B cell (primary cell): ENCODE data around the gene DDA1.

Experiments used
- EZH2 ChIP-seq: IDR thresholded peaks from 2 replicates; pipeline ENCODE4 v1.6.1; 2012; ENCODE audit warnings: borderline replicate concordance, low read depth, mild to moderate bottlenecking, moderate library complexity, low read length; ENCODE audit not compliant: insufficient read depth, poor library complexity, severe bottlenecking
- TF ChIP-seq, protein P1 (sequence below): fragments of 200-600 bp; IDR thresholded peaks from one replicate; pipeline ENCODE4 v1.8.0; 2022; ENCODE audit warnings: antibody characterized with exemption, mild to moderate bottlenecking

DNA sequence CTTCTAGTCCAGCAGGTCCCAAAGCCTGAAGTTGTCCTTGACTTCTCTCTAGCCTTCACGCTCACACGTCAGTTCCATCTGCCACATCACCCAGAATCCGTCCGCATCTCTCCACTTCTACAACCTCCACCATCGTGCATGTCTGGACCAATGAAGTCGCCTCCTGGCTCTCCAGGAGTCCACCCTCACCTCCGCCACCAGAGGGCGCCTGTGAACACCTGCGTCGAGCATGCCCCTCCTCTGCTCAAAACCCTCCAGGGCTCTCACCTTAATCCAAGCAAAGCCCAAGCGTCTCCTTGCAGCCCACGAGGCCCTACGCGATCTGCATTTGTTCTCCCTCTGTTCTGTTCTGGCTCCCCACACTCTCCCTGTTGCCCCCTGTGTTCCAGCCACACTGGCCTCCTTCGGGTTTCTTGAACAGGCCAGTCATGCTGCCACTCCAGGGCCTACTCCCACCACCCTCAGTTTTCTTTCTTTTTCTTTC lies 48.5 kb upstream of the DDA1 start:
- TF ChIP-seq, protein P1, sequence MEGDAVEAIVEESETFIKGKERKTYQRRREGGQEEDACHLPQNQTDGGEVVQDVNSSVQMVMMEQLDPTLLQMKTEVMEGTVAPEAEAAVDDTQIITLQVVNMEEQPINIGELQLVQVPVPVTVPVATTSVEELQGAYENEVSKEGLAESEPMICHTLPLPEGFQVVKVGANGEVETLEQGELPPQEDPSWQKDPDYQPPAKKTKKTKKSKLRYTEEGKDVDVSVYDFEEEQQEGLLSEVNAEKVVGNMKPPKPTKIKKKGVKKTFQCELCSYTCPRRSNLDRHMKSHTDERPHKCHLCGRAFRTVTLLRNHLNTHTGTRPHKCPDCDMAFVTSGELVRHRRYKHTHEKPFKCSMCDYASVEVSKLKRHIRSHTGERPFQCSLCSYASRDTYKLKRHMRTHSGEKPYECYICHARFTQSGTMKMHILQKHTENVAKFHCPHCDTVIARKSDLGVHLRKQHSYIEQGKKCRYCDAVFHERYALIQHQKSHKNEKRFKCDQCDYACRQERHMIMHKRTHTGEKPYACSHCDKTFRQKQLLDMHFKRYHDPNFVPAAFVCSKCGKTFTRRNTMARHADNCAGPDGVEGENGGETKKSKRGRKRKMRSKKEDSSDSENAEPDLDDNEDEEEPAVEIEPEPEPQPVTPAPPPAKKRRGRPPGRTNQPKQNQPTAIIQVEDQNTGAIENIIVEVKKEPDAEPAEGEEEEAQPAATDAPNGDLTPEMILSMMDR, result peak; percentile 91
- no peak for TF ChIP-seq EZH2
